Melanocyte of skin (primary cell): ENCODE results near the gene PFKL. TPM values are rescaled to one million over a fixed set of nuclear protein-coding genes. Genes with fewer than 3 reads are reported as not detected.

ENCODE experiments used
- total RNA-seq, 2 donors: library from RNA; depleted of rRNA; stranded (reverse); fragments of >200 nt; gene quantifications; 2 replicates each; pipeline ENCODE4 v1.2.3, GENCODE V29; 2012

Gene PFKL
- total RNA-seq, result 100 to 1,000 TPM; 109 to 113 TPM

GRCh38 chr21:44299458-44300261, at the start of gene PFKL:
Gene PFKL (plus strand): TSS chr21:44300053. CDS start chr21:44300106, 53 bp downstream.

GRCh38 chr21:44261675-44262295, 38.1 kb upstream of the PFKL start, which contains the start of gene DNMT3L:
Gene DNMT3L (minus strand): TSS chr21:44261897. CDS start chr21:44261259, 638 bp downstream.

GRCh38 chr21:44285138-44285992, 14.5 kb upstream of the PFKL start, which contains the start of gene AIRE:
Gene AIRE (plus strand): TSS chr21:44285876. CDS start chr21:44286007, 131 bp downstream.

DNA sequence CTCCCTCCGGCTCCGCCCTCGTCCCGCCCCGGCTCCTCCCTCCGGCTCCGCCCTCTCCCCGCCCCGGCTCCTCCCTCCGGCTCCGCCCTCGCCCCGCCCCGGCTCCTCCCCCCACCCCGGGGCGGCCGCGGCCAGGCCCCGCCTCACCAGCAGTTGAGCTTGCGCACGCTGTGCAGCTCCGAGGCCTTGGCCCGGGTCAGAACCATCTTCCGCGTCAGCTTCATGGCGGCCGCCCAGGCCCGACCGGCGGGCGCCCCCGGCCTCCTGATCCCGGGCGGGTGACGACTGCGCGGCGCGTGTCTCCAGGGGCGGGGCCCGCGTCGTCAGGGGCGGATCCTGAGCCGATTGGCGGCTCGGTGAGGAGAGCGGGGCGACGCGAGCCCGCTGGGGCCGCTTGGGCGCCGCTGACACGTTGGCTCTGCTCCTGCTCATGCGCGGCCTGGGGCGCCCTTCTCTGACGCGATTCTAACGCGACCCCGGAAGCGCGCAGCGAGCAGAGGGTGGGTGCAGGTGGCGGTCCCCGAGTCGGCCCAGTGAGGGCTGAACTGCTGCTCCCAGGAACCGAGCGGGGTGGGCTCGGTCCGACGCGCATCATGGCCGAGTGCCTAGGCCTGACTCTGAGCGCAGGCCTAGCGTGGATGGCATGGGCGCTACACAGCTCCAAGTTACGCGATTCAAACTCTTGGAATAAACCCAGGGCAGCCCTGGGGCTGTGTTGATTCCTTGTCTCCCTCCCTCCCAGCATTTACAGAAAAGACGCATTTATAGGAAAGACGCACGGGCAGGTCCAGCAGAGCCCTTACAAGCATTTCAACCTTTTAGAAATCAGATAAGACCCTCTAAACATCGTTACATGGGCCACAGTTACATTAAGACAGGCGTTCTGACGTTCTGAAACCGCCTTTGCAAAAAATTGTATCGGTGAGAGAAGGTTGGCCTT, 39.4 kb downstream of the PFKL start, which contains the start of gene CFAP410:
Gene CFAP410 (minus strand): TSS at position 420 of the 940 bp plus-strand sequence. CDS start 196 bp downstream, at position 224.

GRCh38 chr21:44353191-44353970, 53.5 kb downstream of the PFKL start, which contains the start of gene TRPM2:
Gene TRPM2 (plus strand): TSS chr21:44353621. CDS start chr21:44353701, 80 bp downstream.

Other genes with a start within 250 kb of the PFKL start
- gene PWP2, start 192.7 kb upstream of the PFKL start, total RNA-seq, result 10 to 100 TPM in 1 of 2 donors, 1 to 10 TPM in 1; 1.7 to 25.3 TPM
- 10 to 100 TPM in 1 of 2 donors, 1 to 10 TPM in 1; 8.6 to 35.0 TPM for gene GATD3, start 166.4 kb upstream of the PFKL start, total RNA-seq
- under 1 TPM in 1 of 2 donors, not detected in 1; under 0.01 TPM for gene ICOSLG, start 59.1 kb upstream of the PFKL start, total RNA-seq
- not detected for gene DNMT3L, start 38.2 kb upstream of the PFKL start, total RNA-seq
- not detected for gene AIRE, start 14.2 kb upstream of the PFKL start, total RNA-seq
- 10 to 100 TPM in 1 of 2 donors, 1 to 10 TPM in 1; 7.7 to 13.1 TPM for gene CFAP410, start 39.3 kb downstream of the PFKL start, total RNA-seq
- under 1 TPM in 1 of 2 donors, not detected in 1; under 0.01 TPM for gene TRPM2, start 53.6 kb downstream of the PFKL start, total RNA-seq
- 1 to 10 TPM; 1.7 to 3.1 TPM for gene LRRC3, start 155.5 kb downstream of the PFKL start, total RNA-seq
- not detected for gene KRTAP10-1, start 240.1 kb downstream of the PFKL start, total RNA-seq